ENCODE results near the gene PLPPR3. TPM values are rescaled to one million over a fixed set of nuclear protein-coding genes. Genes with fewer than 3 reads are reported as not detected.
A peak's percentile ranks its signal among the peaks of the same experiment; 100 is the strongest.

The PLPPR3 gene
- total and polyA plus RNA-seq, 9 of the 15 experiments (the other 6 are each of a cell fraction or from before 2014, with no cell fraction given) = 0.01 to 48.2 (median 8.6) TPM

DNA sequence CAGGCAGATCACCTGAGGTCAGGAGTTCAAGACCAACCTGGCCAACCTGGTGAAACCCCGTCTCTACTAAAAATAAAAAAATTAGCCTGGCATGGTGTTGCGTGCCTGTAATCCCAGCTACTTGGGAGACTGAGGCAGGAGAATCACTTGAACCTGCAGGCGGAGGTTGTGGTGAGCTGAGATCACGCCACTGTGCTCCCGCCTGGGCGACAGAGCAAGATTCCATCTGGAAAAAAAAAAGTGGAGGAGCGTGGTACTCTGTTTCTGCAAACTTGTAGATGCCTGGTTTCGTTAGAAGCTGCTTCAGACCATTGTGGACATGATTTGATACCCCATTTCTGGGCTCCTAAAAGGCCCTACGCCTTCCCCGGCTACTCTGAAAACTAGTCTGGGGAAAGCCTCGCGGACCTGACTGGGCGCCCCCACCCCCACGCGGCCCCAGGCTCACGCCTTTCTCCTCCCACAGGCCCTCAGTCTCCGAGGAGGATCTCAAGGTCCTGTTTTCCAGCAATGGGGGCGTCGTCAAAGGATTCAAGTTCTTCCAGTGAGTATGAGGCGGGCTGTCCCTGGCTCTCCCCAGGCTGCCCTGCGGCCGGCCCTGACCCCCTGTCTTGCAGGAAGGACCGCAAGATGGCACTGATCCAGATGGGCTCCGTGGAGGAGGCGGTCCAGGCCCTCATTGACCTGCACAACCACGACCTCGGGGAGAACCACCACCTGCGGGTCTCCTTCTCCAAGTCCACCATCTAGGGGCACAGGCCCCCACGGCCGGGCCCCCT, 11.5 kb downstream of the PLPPR3 start (continued):
- TF ChIP-seq, protein P1, sequence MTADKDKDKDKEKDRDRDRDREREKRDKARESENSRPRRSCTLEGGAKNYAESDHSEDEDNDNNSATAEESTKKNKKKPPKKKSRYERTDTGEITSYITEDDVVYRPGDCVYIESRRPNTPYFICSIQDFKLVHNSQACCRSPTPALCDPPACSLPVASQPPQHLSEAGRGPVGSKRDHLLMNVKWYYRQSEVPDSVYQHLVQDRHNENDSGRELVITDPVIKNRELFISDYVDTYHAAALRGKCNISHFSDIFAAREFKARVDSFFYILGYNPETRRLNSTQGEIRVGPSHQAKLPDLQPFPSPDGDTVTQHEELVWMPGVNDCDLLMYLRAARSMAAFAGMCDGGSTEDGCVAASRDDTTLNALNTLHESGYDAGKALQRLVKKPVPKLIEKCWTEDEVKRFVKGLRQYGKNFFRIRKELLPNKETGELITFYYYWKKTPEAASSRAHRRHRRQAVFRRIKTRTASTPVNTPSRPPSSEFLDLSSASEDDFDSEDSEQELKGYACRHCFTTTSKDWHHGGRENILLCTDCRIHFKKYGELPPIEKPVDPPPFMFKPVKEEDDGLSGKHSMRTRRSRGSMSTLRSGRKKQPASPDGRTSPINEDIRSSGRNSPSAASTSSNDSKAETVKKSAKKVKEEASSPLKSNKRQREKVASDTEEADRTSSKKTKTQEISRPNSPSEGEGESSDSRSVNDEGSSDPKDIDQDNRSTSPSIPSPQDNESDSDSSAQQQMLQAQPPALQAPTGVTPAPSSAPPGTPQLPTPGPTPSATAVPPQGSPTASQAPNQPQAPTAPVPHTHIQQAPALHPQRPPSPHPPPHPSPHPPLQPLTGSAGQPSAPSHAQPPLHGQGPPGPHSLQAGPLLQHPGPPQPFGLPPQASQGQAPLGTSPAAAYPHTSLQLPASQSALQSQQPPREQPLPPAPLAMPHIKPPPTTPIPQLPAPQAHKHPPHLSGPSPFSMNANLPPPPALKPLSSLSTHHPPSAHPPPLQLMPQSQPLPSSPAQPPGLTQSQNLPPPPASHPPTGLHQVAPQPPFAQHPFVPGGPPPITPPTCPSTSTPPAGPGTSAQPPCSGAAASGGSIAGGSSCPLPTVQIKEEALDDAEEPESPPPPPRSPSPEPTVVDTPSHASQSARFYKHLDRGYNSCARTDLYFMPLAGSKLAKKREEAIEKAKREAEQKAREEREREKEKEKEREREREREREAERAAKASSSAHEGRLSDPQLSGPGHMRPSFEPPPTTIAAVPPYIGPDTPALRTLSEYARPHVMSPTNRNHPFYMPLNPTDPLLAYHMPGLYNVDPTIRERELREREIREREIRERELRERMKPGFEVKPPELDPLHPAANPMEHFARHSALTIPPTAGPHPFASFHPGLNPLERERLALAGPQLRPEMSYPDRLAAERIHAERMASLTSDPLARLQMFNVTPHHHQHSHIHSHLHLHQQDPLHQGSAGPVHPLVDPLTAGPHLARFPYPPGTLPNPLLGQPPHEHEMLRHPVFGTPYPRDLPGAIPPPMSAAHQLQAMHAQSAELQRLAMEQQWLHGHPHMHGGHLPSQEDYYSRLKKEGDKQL (CRISPR knock-in tag; IDR thresholded peaks at IDR 0.05; ENCODE audit: borderline replicate concordance) = no peak
- no peak for TF ChIP-seq AFF4 (CRISPR knock-in tag; IDR thresholded peaks at IDR 0.05)
- TF ChIP-seq ADNP (tag; IDR thresholded peaks at IDR 0.05) = 0 out of 2 replicates have a peak, but pooled peaks have one; percentile 16
- no peak for TF ChIP-seq ZNF57 (CRISPR knock-in tag; IDR thresholded peaks at IDR 0.05)
- no peak for TF ChIP-seq HDAC3 (IDR thresholded peaks at IDR 0.05; ENCODE audit: borderline replicate concordance, partially characterized antibody)
- no peak for TF ChIP-seq ZMIZ1 (IDR thresholded peaks at IDR 0.05; ENCODE audit: low read depth in 2 of 2, low read length in 2 of 2)
- TF ChIP-seq MCM3 (IDR thresholded peaks at IDR 0.05) = no peak
- no peak for TF ChIP-seq ERF (CRISPR knock-in tag; IDR thresholded peaks at IDR 0.05)
- no peak for TF ChIP-seq ZNF395 (CRISPR knock-in tag; IDR thresholded peaks at IDR 0.05)
- TF ChIP-seq ATF1 (CRISPR knock-in tag; IDR thresholded peaks at IDR 0.05) = no peak
- no peak for TF ChIP-seq ATF1 (tag; IDR thresholded peaks at IDR 0.05)
- no peak for TF ChIP-seq SOX6 (IDR thresholded peaks at IDR 0.05)
- TF ChIP-seq POLR3A (IDR thresholded peaks at IDR 0.05; ENCODE audit: borderline replicate concordance, extremely low read depth, insufficient read depth, insufficient read length) = no peak

All from K562 (cell line).